ENCODE measurements around the gene KY. TPM values are rescaled to one million over a fixed set of nuclear protein-coding genes. Genes with fewer than 3 reads are reported as not detected.

KY gene
- total and polyA plus RNA-seq, 2 of the 8 experiments (the other 6 are each of a cell fraction or from before 2014, with no cell fraction given) = not detected

DNA sequence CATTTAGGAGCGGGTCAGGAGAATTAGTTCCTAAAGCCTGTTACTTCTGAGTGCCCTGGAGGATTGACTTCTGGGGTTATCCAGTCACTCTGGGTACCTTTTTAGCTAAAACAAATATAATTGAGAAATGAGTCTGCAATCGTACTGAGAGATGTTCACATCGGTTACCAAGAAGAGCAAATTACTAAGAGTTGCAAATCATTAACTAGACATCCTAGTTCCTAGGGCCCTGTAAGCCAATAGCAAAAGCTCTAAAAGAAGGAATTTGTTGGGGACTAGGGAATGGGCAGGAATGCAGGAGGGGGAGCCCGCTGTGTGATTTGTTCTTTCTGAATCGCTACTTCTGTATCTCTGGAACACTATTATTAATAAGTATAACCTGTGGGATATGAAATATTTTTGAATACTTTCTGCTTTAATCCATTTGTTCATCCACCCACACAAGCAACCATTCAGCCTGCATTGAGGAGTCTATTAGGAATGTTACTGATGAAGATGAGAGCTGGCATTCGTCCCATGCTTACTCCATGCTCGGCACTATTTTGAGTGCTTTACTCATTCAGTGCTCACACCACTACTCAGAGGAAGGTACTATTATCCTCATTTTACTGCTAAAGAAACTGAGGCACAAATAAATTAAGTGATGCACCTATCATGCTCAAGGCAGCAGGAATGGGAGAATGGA lies 31.5 kb upstream of the KY start:
- POLR2A ChIA-PET (ENCODE audit: partially characterized antibody) = no interaction called here
- Histone ChIP-seq H3K14ac (ENCODE audit: insufficient read length) (no peak overlapping the region), H3K79me2 (ENCODE audit: control insufficient read depth in 1 of 2, insufficient read depth in 2 of 2, low read length in 2 of 2) (no peaks in the 10 kb centered on the region), H3K23ac (ENCODE audit: insufficient read length) (no peak overlapping the region), H3K27me3 (replicated peaks in 1 of 4; ENCODE audit: control insufficient read depth in 3 of 4, extremely low read depth in 1 of 4, insufficient read depth in 3 of 4, low read length in 3 of 4) (peaks cover 0 to 3% (median under 1%) of the 10 kb centered on the region in 4 experiments; a peak in 3 of 7 replicates), H2AFZ (ENCODE audit: low read length) (no peak overlapping the region), H4K8ac (ENCODE audit: extremely low read depth, insufficient read depth, low read length) (no peak overlapping the region), H4K91ac (replicated peaks; ENCODE audit: insufficient read length, low read length) (no peak overlapping the region), H2AK5ac (ENCODE audit: low read depth, low read length) (no peak overlapping the region), H3K4me2 (ENCODE audit: insufficient read depth in 1 of 2, low read depth in 2 of 2, low read length in 2 of 2) (no peak overlapping the region), H3K79me1 (ENCODE audit: low read depth, low read length) (no peaks in the 10 kb centered on the region), H3K27ac (ENCODE audit: low read depth, low read length) (no peak overlapping the region), H3K9me3 (ENCODE audit: insufficient read depth in 2 of 2, low read depth in 1 of 2, low read length in 1 of 2) (no peaks in the 10 kb centered on the region), H2BK5ac (ENCODE audit: low read depth, low read length) (no peak overlapping the region), H2BK15ac (ENCODE audit: low read length) (no peak overlapping the region), H2BK12ac (ENCODE audit: low read depth, low read length) (no peak overlapping the region), H3K36me3 (ENCODE audit: control insufficient read depth in 2 of 4, insufficient read depth in 4 of 4, low read length in 3 of 4) (no peaks in the 10 kb centered on the region), H3K23me2 (ENCODE audit: low read depth, low read length) (no peaks in the 10 kb centered on the region), H2BK20ac (ENCODE audit: low read length) (no peak overlapping the region), H4K20me1 (replicated peaks in 1 of 2; ENCODE audit: control insufficient read depth in 1 of 2, insufficient read depth in 2 of 2, low read length in 2 of 2) (no peaks in the 10 kb centered on the region), H4K5ac (ENCODE audit: insufficient read length, low read depth, low read length) (no peak overlapping the region), H3K18ac (ENCODE audit: extremely low read depth, low read length) (no peak overlapping the region), H3K4me1 (replicated peaks in 1 of 4; ENCODE audit: control insufficient read depth in 3 of 4, insufficient read depth in 4 of 4, low read length in 3 of 4) (no peaks in the 10 kb centered on the region), H3K4me3 (ENCODE audit: extremely low read depth in 1 of 4, insufficient read depth in 2 of 4, low read depth in 3 of 4, low read length in 4 of 4) (no peak overlapping the region), H3K9ac (replicated peaks in 1 of 4; ENCODE audit: extremely low read depth in 1 of 4, low read depth in 3 of 4, low read length in 3 of 4) (no peak overlapping the region), H2BK120ac (replicated peaks; ENCODE audit: low read depth, low read length) (no peak overlapping the region), H3K56ac (replicated peaks; ENCODE audit: insufficient read length, low read depth, low read length) (no peak overlapping the region), H3K4ac (replicated peaks; ENCODE audit: insufficient read length, low read depth, low read length) (no peak overlapping the region)
- DNase-seq (ENCODE audit: low read depth in 1 of 2, low spot score in 2 of 2) (no peak), FAIRE-seq (no peak)
- WGBS, 2 experiments (ENCODE audit: extremely low coverage in 1 of 2, insufficient coverage in 1 of 2, insufficient read length in 1 of 2, insufficient replicate concordance in 2 of 2, low coverage in 1 of 2, low lambda C conversion rate in 2 of 2, missing lambda C conversion rate in 1 of 2) = 75% methylated on average over 7 of the region's 7 CpGs; no CpG with 5 or more reads in 1 of the 2 experiments
- CTCF ChIA-PET (ENCODE audit: partially characterized antibody) = interaction anchor here (0.9 to 2.7 kb wide), 8 partner anchors 8 to 81 kb away, joined by 3 to 11 read pairs (median 4); no protein-coding TSS in a partner anchor
- TF ChIP-seq HDAC2 (IDR thresholded peaks at IDR 0.05; ENCODE audit: borderline replicate concordance in 1 of 2, low read depth in 2 of 2, low read length in 2 of 2) = no peak
- TF ChIP-seq, protein P1, sequence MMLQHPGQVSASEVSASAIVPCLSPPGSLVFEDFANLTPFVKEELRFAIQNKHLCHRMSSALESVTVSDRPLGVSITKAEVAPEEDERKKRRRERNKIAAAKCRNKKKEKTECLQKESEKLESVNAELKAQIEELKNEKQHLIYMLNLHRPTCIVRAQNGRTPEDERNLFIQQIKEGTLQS (IDR thresholded peaks at IDR 0.05; ENCODE audit: insufficient read depth, low read depth, low read length) = no peak
- no peak for TF ChIP-seq NRF1 (IDR thresholded peaks at IDR 0.05; ENCODE audit: low read depth, low read length)
- TF ChIP-seq PHF8 (conservative IDR thresholded peaks at IDR 0.05; ENCODE audit: low read depth, low read length) = no peak
- no peak for TF ChIP-seq TAF1 (IDR thresholded peaks at IDR 0.05; ENCODE audit: low read depth, low read length)
- TF ChIP-seq SRF (IDR thresholded peaks at IDR 0.05; ENCODE audit: low read depth, low read length) = no peak
- TF ChIP-seq HDAC6 (IDR thresholded peaks at IDR 0.05; ENCODE audit: low read depth, low read length) = no peak
- TF ChIP-seq RBBP5 (IDR thresholded peaks at IDR 0.05; ENCODE audit: borderline replicate concordance, low read depth, low read length) = no peak
- TF ChIP-seq POLR2AphosphoS5 (IDR thresholded peaks at IDR 0.05; ENCODE audit: low read depth, low read length) = no peak
- TF ChIP-seq, protein P2, sequence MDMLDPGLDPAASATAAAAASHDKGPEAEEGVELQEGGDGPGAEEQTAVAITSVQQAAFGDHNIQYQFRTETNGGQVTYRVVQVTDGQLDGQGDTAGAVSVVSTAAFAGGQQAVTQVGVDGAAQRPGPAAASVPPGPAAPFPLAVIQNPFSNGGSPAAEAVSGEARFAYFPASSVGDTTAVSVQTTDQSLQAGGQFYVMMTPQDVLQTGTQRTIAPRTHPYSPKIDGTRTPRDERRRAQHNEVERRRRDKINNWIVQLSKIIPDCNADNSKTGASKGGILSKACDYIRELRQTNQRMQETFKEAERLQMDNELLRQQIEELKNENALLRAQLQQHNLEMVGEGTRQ (IDR thresholded peaks at IDR 0.05; ENCODE audit: low read length) = no peak
- TF ChIP-seq JUND (IDR thresholded peaks at IDR 0.05; ENCODE audit: low read length) = no peak

All from H1 (cell line).